Endothelial cell of umbilical vein (primary cell): ENCODE measurements around the gene CSPG5. TPM values are rescaled to one million over a fixed set of nuclear protein-coding genes. Genes with fewer than 3 reads are reported as not detected.
A peak's percentile ranks its signal among the peaks of the same experiment; 100 is the strongest.

Source experiments
- BruUV-seq: library from RNA; stranded (reverse); fragments of 400-500 nt; replicated peaks from 2 replicates; lab custom pipeline; 2021; lab: Mats Ljungman, UMichigan
- CTCF ChIA-PET: fragments of 300-600, 350-600 bp; sonication (Branson Sonifier 250); formaldehyde crosslinking; loops from one replicate; lab custom pipeline; 2021; ENCODE audit warnings: antibody characterized with exemption, inconsistent platforms; lab: Charles Lee
- POLR2A ChIA-PET: fragments of 300-600, 350-600 bp; sonication (Branson Sonifier 250); formaldehyde crosslinking; loops from one replicate; lab custom pipeline; 2021; ENCODE audit warnings: antibody characterized with exemption, inconsistent platforms; lab: Charles Lee
- DNase-seq: peaks from one replicate; pipeline ENCODE4 v3.0.0-alpha.2; 2011; ENCODE audit warnings: low read depth, low spot score
- FAIRE-seq: peaks from 2 replicates; lab custom pipeline; 2011; peaks lifted over from hg19 to GRCh38; lab: Jason Lieb, UNC
- H2AFZ ChIP-seq: 2 replicates; pipeline ENCODE4 v1.6.0; 2012; ENCODE audit warnings: low read depth, low read length, control low read depth, inconsistent platforms
- H3K27ac ChIP-seq: 2 replicates; pipeline ENCODE4 v1.5.1; 2011; ENCODE audit warnings: low read depth, mild to moderate bottlenecking, control low read depth, low read length, moderate library complexity; ENCODE audit not compliant: insufficient read depth
- H3K27me3 ChIP-seq, 2 experiments: 2 replicates each; pipeline versions ENCODE4 v1.6.0 to v1.6.1; 2011; ENCODE audit warnings: low read length in 2 of 2, mixed read lengths in 1 of 2; ENCODE audit not compliant: control insufficient read depth in 2 of 2, insufficient read depth in 2 of 2
- H3K36me3 ChIP-seq, 2 experiments: 2 replicates in 1 of 2; 3 replicates in 1 of 2; pipeline ENCODE4 v1.5.1; 2011; ENCODE audit warnings: low read length in 2 of 2, mild to moderate bottlenecking in 1 of 2, moderate library complexity in 1 of 2; ENCODE audit not compliant: control insufficient read depth in 2 of 2, insufficient read depth in 2 of 2; ENCODE audit errors: extremely low read depth in 1 of 2
- H3K4me1 ChIP-seq: 3 replicates; pipeline ENCODE4 v1.5.1; 2011; ENCODE audit warnings: mild to moderate bottlenecking, low read length; ENCODE audit not compliant: control insufficient read depth, insufficient read depth; ENCODE audit errors: extremely low read depth
- H3K4me2 ChIP-seq: 2 replicates; pipeline ENCODE4 v1.6.1; 2011; ENCODE audit warnings: low read length, control low read depth, mixed read lengths; ENCODE audit not compliant: insufficient read depth
- H3K4me3 ChIP-seq, 3 experiments: fragments of 200-600 bp in 1 of 3; sonication (generic), shearing (Covaris generic) in 1 of 3; replicated peaks in 1 of 3; 2 replicates each; pipeline ENCODE4 v1.5.1; 2011 to 2016; ENCODE audit warnings: control low read depth in 3 of 3, low read length in 3 of 3, mild to moderate bottlenecking in 2 of 3, inconsistent platforms in 1 of 3, low read depth in 1 of 3, moderate library complexity in 1 of 3; ENCODE audit not compliant: insufficient read depth in 1 of 3
- H3K79me2 ChIP-seq: 2 replicates; pipeline ENCODE4 v1.6.0; 2012; ENCODE audit warnings: low read length, inconsistent platforms; ENCODE audit not compliant: control insufficient read depth, insufficient read depth
- H3K9ac ChIP-seq: replicated peaks from 2 replicates; pipeline ENCODE3; 2011; ENCODE audit warnings: low read length, control low read depth; ENCODE audit not compliant: insufficient read depth; ENCODE audit errors: extremely low read depth
- H3K9me1 ChIP-seq: replicated peaks from 3 replicates; pipeline ENCODE4 v1.6.0; 2011; ENCODE audit warnings: mild to moderate bottlenecking, low read length; ENCODE audit not compliant: control insufficient read depth, insufficient read depth; ENCODE audit errors: extremely low read depth
- H3K9me3 ChIP-seq: replicated peaks from 2 replicates; pipeline ENCODE4 v1.5.1; 2012; ENCODE audit warnings: low read length, inconsistent platforms; ENCODE audit not compliant: control insufficient read depth, insufficient read depth
- H4K20me1 ChIP-seq: replicated peaks from 2 replicates; pipeline ENCODE3; 2011; ENCODE audit warnings: mild to moderate bottlenecking, low read length; ENCODE audit not compliant: control insufficient read depth, insufficient read depth; ENCODE audit errors: extremely low read depth
- CTCF ChIP-seq, 2 donors: IDR thresholded peaks; 1 replicate in 1 of 2; 2 replicates in 1 of 2; pipeline ENCODE4 v1.5.1; 2011; ENCODE audit warnings: low read length in 2 of 2, mild to moderate bottlenecking in 2 of 2, moderate library complexity in 2 of 2, control low read depth in 1 of 2, inconsistent platforms in 1 of 2, low read depth in 1 of 2; ENCODE audit not compliant: insufficient read depth in 1 of 2; ENCODE audit errors: extremely low read depth in 1 of 2
- EZH2 ChIP-seq: IDR thresholded peaks from 2 replicates; pipeline ENCODE4 v1.6.1; 2012; ENCODE audit warnings: borderline replicate concordance, low read depth, mild to moderate bottlenecking, moderate library complexity, low read length, inconsistent platforms; ENCODE audit not compliant: severe bottlenecking
- FOS ChIP-seq: IDR thresholded peaks from 2 replicates; pipeline ENCODE4 v1.6.1; 2011; ENCODE audit warnings: mild to moderate bottlenecking, low read length, moderate library complexity, borderline replicate concordance; ENCODE audit not compliant: insufficient read depth
- GATA2 ChIP-seq: IDR thresholded peaks from 2 replicates; pipeline ENCODE4 v1.7.0; 2011; ENCODE audit warnings: low read depth, mild to moderate bottlenecking, moderate library complexity, mixed read lengths, low read length; ENCODE audit not compliant: insufficient read length, insufficient read depth
- JUN ChIP-seq: IDR thresholded peaks from 2 replicates; pipeline ENCODE4 v1.6.1; 2011; ENCODE audit warnings: borderline replicate concordance, low read depth; ENCODE audit not compliant: insufficient read length, insufficient read depth
- MYC ChIP-seq: IDR thresholded peaks from one replicate; pipeline ENCODE4 v1.6.1; 2011; ENCODE audit warnings: mild to moderate bottlenecking, low read depth, low read length
- POLR2A ChIP-seq: IDR thresholded peaks from 2 replicates; pipeline ENCODE4 v1.6.1; 2012; ENCODE audit warnings: low read depth, mild to moderate bottlenecking, control low read depth, low read length
- POLR2AphosphoS5 ChIP-seq: IDR thresholded peaks from 2 replicates; pipeline ENCODE4 v1.6.1; 2012; ENCODE audit warnings: low read depth, mild to moderate bottlenecking, control low read depth, low read length, moderate library complexity; ENCODE audit not compliant: insufficient read depth
- dilution Hi-C: fragments of 300-500 bp; cut with MboI; formaldehyde crosslinking; loops from one replicate; pipeline ENCODE4 v1.15.0; 2019; ENCODE audit warnings: low sequenced_read_pairs; ENCODE audit not compliant: extremely low pct_ligation_motif_present
- intact Hi-C: fragments of 100-400 bp; cut with micrococcal nuclease; formaldehyde crosslinking; loops from one replicate; pipeline ENCODE4 v1.10.0; 2022
- polyA plus RNA-seq, 4 experiments: library from polyadenylated mRNA; depleted of rRNA in 3 of 4; stranded (reverse) in 3 of 4; unstranded in 1 of 4; fragments of >200 nt; gene quantifications; 2 replicates each; pipeline versions ENCODE4 v1.2.1 to v1.2.3, GENCODE V29; 2011 to 2012; ENCODE audit warnings: missing spikeins in 1 of 4
- total RNA-seq: library from RNA; stranded (reverse); gene quantifications from 2 replicates; pipeline ENCODE4 v1.2.3, GENCODE V29; 2021
- TF ChIP-seq, protein P1 (sequence below): IDR thresholded peaks from 2 replicates; pipeline ENCODE4 v1.6.1; 2011; ENCODE audit not compliant: insufficient read depth, insufficient read length

Gene CSPG5
- total and polyA plus RNA-seq, 2 donors (not counting 3 experiments of a cell fraction or from before 2014, with no cell fraction given): 0.32 to 0.55 TPM

GRCh38 chr3:47612178-47612577 lies 33.5 kb upstream of the CSPG5 start:
- Histone ChIP-seq H4K20me1 (no peaks in the 10 kb centered on the region), H3K36me3 (peaks cover 12 to 13% of the 10 kb centered on the region in 2 experiments), H3K4me1 (peaks cover 8% of the 10 kb centered on the region), H3K9ac (no peak overlapping the region), H3K4me3 (no peak overlapping the region), H2AFZ (no peak overlapping the region), H3K4me2 (peak overlapping the region; percentile 17), H3K27ac (no peak overlapping the region), H3K79me2 (no peaks in the 10 kb centered on the region), H3K9me3 (no peaks in the 10 kb centered on the region), H3K27me3 (no peaks in the 10 kb centered on the region), H3K9me1 (no peaks in the 10 kb centered on the region)
- TF ChIP-seq MYC (no peak), POLR2A (no peak), GATA2 (peak; percentile 32), FOS (no peak), POLR2AphosphoS5 (peak; percentile 26), JUN (no peak), EZH2 (no peak)
- TF ChIP-seq, protein P1, sequence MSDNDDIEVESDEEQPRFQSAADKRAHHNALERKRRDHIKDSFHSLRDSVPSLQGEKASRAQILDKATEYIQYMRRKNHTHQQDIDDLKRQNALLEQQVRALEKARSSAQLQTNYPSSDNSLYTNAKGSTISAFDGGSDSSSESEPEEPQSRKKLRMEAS: no peak
- dilution Hi-C loops: no loop called here
- DNase-seq (peak; percentile 64), FAIRE-seq (peak; percentile 46)
- ChIA-PET CTCF (interaction anchor here (1.1 kb wide), 1 partner anchor 13 kb away, joined by 5 read pairs; no protein-coding TSS in a partner anchor), POLR2A (no interaction called here)
- intact Hi-C loops: no loop called here
- no TSS peak for BruUV-seq

GRCh38 chr3:47611576-47611975 lies 32.9 kb upstream of the CSPG5 start:
- ChIA-PET POLR2A (no interaction called here), CTCF (no interaction called here)
- no peaks in the 10 kb centered on the region for H3K27me3 ChIP-seq
- H4K20me1 ChIP-seq: no peaks in the 10 kb centered on the region
- H2AFZ ChIP-seq: no peak overlapping the region
- H3K27ac ChIP-seq: no peak overlapping the region
- no peaks in the 10 kb centered on the region for H3K9me1 ChIP-seq
- intact Hi-C loops (no loop called here), dilution Hi-C loops (no loop called here)
- H3K4me2 ChIP-seq: no peak overlapping the region
- peaks cover 10 to 16% of the 10 kb centered on the region in 2 experiments for H3K36me3 ChIP-seq
- no peak overlapping the region for H3K9ac ChIP-seq
- no peaks in the 10 kb centered on the region for H3K79me2 ChIP-seq
- no peaks in the 10 kb centered on the region for H3K9me3 ChIP-seq
- DNase-seq (no peak), FAIRE-seq (no peak)
- no peak overlapping the region for H3K4me3 ChIP-seq
- BruUV-seq: no TSS peak
- TF ChIP-seq, protein P1: no peak
- no peak for TF ChIP-seq POLR2A
- TF ChIP-seq MYC: no peak
- no peak for TF ChIP-seq EZH2
- no peak for TF ChIP-seq POLR2AphosphoS5
- no peak for TF ChIP-seq CTCF (IDR thresholded peaks at IDR 0.05; ENCODE audit: extremely low read depth in 1 of 2, insufficient read depth in 1 of 2, low read depth in 1 of 2, low read length in 2 of 2)
- peaks cover 8% of the 10 kb centered on the region for H3K4me1 ChIP-seq
